HG03159 (cell line): ENCODE measurements around the gene ASB11.

Experiments
- ATAC-seq: cut with Tn5 transposase; IDR thresholded peaks from one replicate; pipeline ENCODE4 v1.9.1; 2021; ENCODE audit warnings: mild to moderate bottlenecking, moderate library complexity; ENCODE audit not compliant: unreplicated experiment

ASB11 gene

GRCh38 chrX:15235001-15235400, 80.4 kb downstream of the ASB11 start:
- ATAC-seq, result no peak

GRCh38 chrX:15233416-15234015, 81.9 kb downstream of the ASB11 start:
- ATAC-seq, result no peak
